Smooth muscle cell of trachea (primary cell): ENCODE measurements around the gene ACER2. TPM values are rescaled to one million over a fixed set of nuclear protein-coding genes. Genes with fewer than 3 reads are reported as not detected.

Source experiments
- total RNA-seq: library from RNA; depleted of rRNA; stranded (reverse); fragments of >200 nt; gene quantifications from 2 replicates; pipeline ENCODE4 v1.2.1, GENCODE V29; 2014

Gene ACER2
- total RNA-seq, result 1.6 and 3.6 TPM in 2 replicates

DNA sequence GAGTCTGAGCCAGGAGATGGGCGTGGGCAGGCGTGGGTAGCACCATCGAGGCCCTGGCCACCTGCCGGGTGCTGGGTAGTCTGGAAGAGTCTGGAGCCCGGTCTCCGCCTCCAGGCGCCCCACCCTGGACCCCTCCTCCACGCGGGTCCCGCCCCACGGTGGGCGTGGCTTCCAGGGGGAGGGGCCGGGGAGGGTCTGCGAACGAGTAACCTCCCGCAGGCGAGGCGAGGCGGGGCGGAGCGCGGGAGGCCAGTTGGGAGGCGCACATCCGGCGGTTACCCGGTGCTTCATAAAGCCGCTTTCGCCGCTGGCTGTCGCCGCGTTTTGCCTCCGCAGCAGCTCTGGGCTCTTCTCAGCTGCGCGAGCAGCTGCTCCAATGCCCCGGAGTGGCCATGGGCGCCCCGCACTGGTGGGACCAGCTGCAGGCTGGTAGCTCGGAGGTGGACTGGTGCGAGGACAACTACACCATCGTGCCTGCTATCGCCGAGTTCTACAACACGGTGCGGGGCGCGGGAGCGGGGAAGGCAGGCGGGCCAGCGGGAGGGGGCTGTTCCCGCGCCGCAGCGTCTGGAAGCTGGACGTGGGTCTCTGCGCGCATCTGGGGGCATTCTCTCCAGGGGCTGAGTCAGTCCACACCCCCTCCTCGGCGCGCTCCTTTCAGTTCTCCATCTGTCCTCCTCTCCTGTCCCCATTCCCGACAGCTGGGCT lies at the start of gene ACER2:
Gene ACER2, plus strand, starts transcription at position 317 of the 708 bp plus-strand sequence. Its CDS starts 76 bp downstream, at position 393.

Other genes starting within 250 kb of the ACER2 start
- 96.6 and 103 TPM in 2 replicates for gene DENND4C, start 178.3 kb upstream of the ACER2 start, total RNA-seq
- 1,499 and 1,789 TPM in 2 replicates for gene RPS6, start 28.8 kb upstream of the ACER2 start, total RNA-seq